Transverse colon (tissue), 4 donors: Measurements from ENCODE around the gene DCD. TPM values are rescaled to one million over a fixed set of nuclear protein-coding genes. Genes with fewer than 3 reads are reported as not detected.

Source experiments
- DNase-seq: peaks from one replicate; pipeline ENCODE4 v3.0.0-alpha.2; 2019
- H3K27ac ChIP-seq, 4 donors: fragments of 200-600 bp; sonication (generic); 2 replicates each; pipeline ENCODE4 v1.5.1; 2016 to 2018; ENCODE audit warnings: inconsistent platforms in 4 of 4
- H3K27me3 ChIP-seq: fragments of 200-600 bp; sonication (generic); 2 replicates; pipeline ENCODE4 v1.5.1; 2017; ENCODE audit warnings: inconsistent platforms
- H3K36me3 ChIP-seq, 4 donors: fragments of 200-600 bp; sonication (generic); 2 replicates each; pipeline ENCODE4 v1.5.1; 2017 to 2019; ENCODE audit warnings: inconsistent platforms in 4 of 4
- H3K4me1 ChIP-seq, 4 donors: fragments of 200-600 bp; sonication (generic); 2 replicates each; pipeline ENCODE4 v1.5.1; 2017 to 2020; ENCODE audit warnings: inconsistent platforms in 4 of 4
- H3K4me3 ChIP-seq, 4 donors: fragments of 200-600 bp; sonication (generic); 1 replicate in 1 of 4; 2 replicates in 3 of 4; pipeline versions ENCODE4 v1.5.1 to v1.6.1; 2017 to 2019; ENCODE audit warnings: inconsistent platforms in 4 of 4
- H3K9me3 ChIP-seq, 2 donors: fragments of 200-600 bp; sonication (generic); 2 replicates each; pipeline ENCODE4 v1.5.1; 2017 to 2019; ENCODE audit warnings: inconsistent platforms in 2 of 2
- CTCF ChIP-seq, 5 experiments: fragments of 200-600 bp in 3 of 5; fragments of 450-650 bp in 2 of 5; sonication (generic) in 3 of 5; IDR thresholded peaks; 1 replicate in 2 of 5; 2 replicates in 3 of 5; pipeline ENCODE4 v1.5.1; 2016 to 2017; ENCODE audit warnings: antibody characterized with exemption in 5 of 5, inconsistent platforms in 3 of 5, mild to moderate bottlenecking in 2 of 5, moderate library complexity in 1 of 5
- EP300 ChIP-seq: sonication (generic); formaldehyde crosslinking; IDR thresholded peaks from one replicate; pipeline ENCODE4 v1.6.1; 2017; ENCODE audit warnings: antibody characterized with exemption, low read depth
- POLR2A ChIP-seq: fragments of 450-650 bp; IDR thresholded peaks from one replicate; pipeline ENCODE4 v1.6.1; 2016; ENCODE audit warnings: antibody characterized with exemption, mild to moderate bottlenecking, moderate library complexity
- POLR2AphosphoS5 ChIP-seq, 3 donors: sonication (generic); formaldehyde crosslinking; IDR thresholded peaks; one replicate each; pipeline ENCODE4 v1.6.1; 2016; ENCODE audit warnings: antibody characterized with exemption in 3 of 3
- WGBS, 2 donors: methylation state at CpG; one replicate each; pipeline ENCODE4 v1.1.5; 2018; ENCODE audit warnings: low coverage in 1 of 2; 5-methylcytosine and 5-hydroxymethylcytosine counted together
- in situ Hi-C, 4 donors: fragments of 200-750 bp; cut with MboI; loops; one replicate each; pipeline versions ENCODE4 v1.15.0 to v1.15.1; 2017; ENCODE audit warnings: low sequenced_read_pairs in 3 of 4, low pct_ligation_motif_present in 1 of 4, low pct_unique_long_range_greater_than_20kb in 1 of 4
- intact Hi-C: fragments of 100-400 bp; cut with DNase I; formaldehyde crosslinking; loops from one replicate; pipeline ENCODE4 v1.15.1; 2023; ENCODE audit warnings: low total_unique reads
- total RNA-seq, 4 donors: library from RNA; depleted of rRNA; stranded (reverse); fragments of >200 nt; gene quantifications; one replicate each; pipeline ENCODE4 v1.1.0, GENCODE V29; 2016

DCD gene
- total RNA-seq, 4 donors from 2014 or later = not detected

- in situ Hi-C loops = no loop called here
- DNase-seq = no peak
- WGBS, 2 donors = 36 to 71% methylated on average over 2 to 5 of the region's 5 CpGs
- no peak overlapping the region for H3K27ac ChIP-seq
- no peak overlapping the region for H3K4me3 ChIP-seq
- intact Hi-C loops = no loop called here
- H3K9me3 ChIP-seq = no peaks in the 10 kb centered on the region
- H3K4me1 ChIP-seq = no peaks in the 10 kb centered on the region
- TF ChIP-seq POLR2AphosphoS5 (IDR thresholded peaks at IDR 0.05) = no peak
- TF ChIP-seq POLR2A = no peak
- no peak for TF ChIP-seq EP300
- no peaks in the 10 kb centered on the region for H3K36me3 ChIP-seq
- H3K27me3 ChIP-seq = no peaks in the 10 kb centered on the region
Observed at GRCh38 chr12:54688309-54689033, 40.3 kb upstream of the DCD start.

GRCh38 chr12:54684636-54685630 lies 36.8 kb upstream of the DCD start:
- DNase-seq = no peak
- no peak overlapping the region for H3K4me3 ChIP-seq
- H3K4me1 ChIP-seq = no peaks in the 10 kb centered on the region
- 47 to 55% methylated on average over 3 to 12 of the region's 12 CpGs for WGBS, 2 donors
- no peaks in the 10 kb centered on the region for H3K36me3 ChIP-seq
- in situ Hi-C loops = no loop called here
- no peak overlapping the region for H3K27ac ChIP-seq
- intact Hi-C loops = no loop called here
- TF ChIP-seq POLR2AphosphoS5 (IDR thresholded peaks at IDR 0.05) = no peak
- no peak for TF ChIP-seq CTCF (IDR thresholded peaks at IDR 0.05)
- no peak for TF ChIP-seq EP300
- no peak for TF ChIP-seq POLR2A
- no peaks in the 10 kb centered on the region for H3K9me3 ChIP-seq
- H3K27me3 ChIP-seq = no peaks in the 10 kb centered on the region

- Histone ChIP-seq H3K27ac (no peak overlapping the region), H3K36me3 (no peaks in the 10 kb centered on the region), H3K27me3 (no peaks in the 10 kb centered on the region), H3K4me1 (no peaks in the 10 kb centered on the region), H3K9me3 (no peaks in the 10 kb centered on the region), H3K4me3 (no peak overlapping the region)
- 30% methylated on average over 2 of the region's 2 CpGs; no CpG with 5 or more reads in 1 of the 2 donors for WGBS, 2 donors
- in situ Hi-C loops (no loop called here), intact Hi-C loops (no loop called here)
- TF ChIP-seq CTCF (IDR thresholded peaks at IDR 0.05) = no peak
- TF ChIP-seq POLR2A = no peak
- no peak for TF ChIP-seq EP300
- no peak for TF ChIP-seq POLR2AphosphoS5 (IDR thresholded peaks at IDR 0.05)
- DNase-seq = no peak
Observed at GRCh38 chr12:54683398-54683797, 35.2 kb upstream of the DCD start.

DNA sequence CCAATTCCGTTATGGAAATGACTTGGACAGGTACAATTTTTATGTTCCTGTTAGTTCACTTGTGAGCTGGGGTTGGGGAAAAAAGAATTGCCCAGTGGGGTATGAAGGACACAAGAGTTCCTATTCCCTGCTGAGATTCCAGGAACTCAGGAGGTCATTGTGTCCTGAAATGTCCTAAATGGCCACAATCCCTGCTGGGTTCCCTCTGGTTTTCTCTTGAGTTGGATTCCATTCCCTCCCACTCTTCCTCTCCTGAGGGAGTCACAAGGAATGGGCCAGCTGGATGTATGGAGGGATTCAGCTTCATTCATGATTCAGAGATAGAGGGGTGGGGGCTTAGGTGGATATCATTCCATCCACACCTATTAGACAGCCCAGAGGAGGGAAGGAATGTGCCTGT lies 34.5 kb upstream of the DCD start:
- Histone ChIP-seq H3K27ac (no peak overlapping the region), H3K4me3 (no peak overlapping the region), H3K9me3 (no peaks in the 10 kb centered on the region), H3K36me3 (no peaks in the 10 kb centered on the region), H3K27me3 (no peaks in the 10 kb centered on the region), H3K4me1 (no peaks in the 10 kb centered on the region)
- TF ChIP-seq EP300 (no peak), CTCF (IDR thresholded peaks at IDR 0.05) (no peak), POLR2AphosphoS5 (IDR thresholded peaks at IDR 0.05) (no peak), POLR2A (no peak)
- in situ Hi-C loops = no loop called here
- 70% methylated on average over 1 of the region's 1 CpG; no CpG with 5 or more reads in 1 of the 2 donors for WGBS, 2 donors
- intact Hi-C loops = no loop called here
- DNase-seq = no peak
